ENCODE data around the gene COX7A2L.
A peak's percentile ranks its signal among the peaks of the same experiment; 100 is the strongest.
"Not testable (repeated sequence)": the region's sequence is repeated elsewhere in the genome, so short reads cannot be mapped to it uniquely, and the experiment has no call there.

The COX7A2L gene

DNA sequence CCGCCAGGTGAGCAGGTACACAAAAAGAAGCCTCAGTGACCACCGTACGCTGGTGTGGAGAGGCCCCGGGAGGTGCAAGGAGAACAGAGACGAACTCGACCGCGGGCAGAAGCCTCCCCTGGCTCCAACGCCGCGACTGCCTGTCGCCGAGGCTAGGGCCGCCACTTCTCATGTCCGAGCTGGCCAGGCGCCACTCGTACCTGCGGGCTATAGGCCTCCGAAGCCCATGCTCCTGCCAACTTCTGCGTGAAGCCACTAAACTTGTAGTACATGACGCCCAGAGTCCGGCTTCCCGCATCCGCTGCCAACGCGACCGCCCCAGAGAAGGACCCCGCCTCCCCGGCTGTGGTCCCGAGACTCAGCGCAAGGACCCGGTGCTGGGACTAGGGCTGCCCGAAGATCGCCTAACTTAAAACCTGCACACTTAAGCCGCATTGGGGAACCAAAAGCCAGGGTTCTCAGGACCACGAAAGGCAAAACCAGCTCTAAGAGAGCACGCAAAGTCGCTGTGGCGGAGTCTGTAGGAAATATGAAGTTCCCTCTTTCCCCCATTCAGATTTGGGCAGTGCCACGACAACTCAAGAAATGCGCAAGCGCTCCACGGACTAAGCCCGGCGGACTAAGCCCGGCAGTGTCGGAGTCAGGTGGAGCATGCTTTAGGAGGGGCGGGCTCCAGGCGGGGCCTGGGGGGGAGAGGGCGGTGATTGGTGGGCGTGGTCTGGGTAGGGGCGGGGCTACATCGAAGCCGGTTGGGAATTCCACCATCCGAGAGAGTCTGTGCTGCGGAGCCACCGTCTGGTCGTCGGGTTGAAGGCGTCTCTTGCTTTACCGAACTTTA is at the start of gene COX7A2L:
Gene COX7A2L, minus strand, starts transcription at position 328 of the 838 bp plus-strand sequence. Its CDS starts 56 bp downstream, at position 272.
- ChIA-PET CTCF (interaction anchor here (0.5 to 1.0 kb wide), 3 partner anchors 32 to 1972 kb away, joined by 3 read pairs; no protein-coding TSS in a partner anchor), POLR2A (ENCODE audit: low non-redundant PET) (no interaction called here)
- peak within 1 kb of the TSS; percentile 93 for H3K27ac ChIP-seq
- TF ChIP-seq CTCF (conservative IDR thresholded peaks at IDR 0.05; ENCODE audit: low read depth) = peak; percentile 61
- DNase-seq (ENCODE audit: low spot score) = peak; percentile 98

GRCh38 chr2:42408009-42408408 is 47.0 kb upstream of the COX7A2L start:
- H3K27ac ChIP-seq = no peak overlapping the region
- DNase-seq (ENCODE audit: low spot score) = no peak
- TF ChIP-seq CTCF (conservative IDR thresholded peaks at IDR 0.05; ENCODE audit: low read depth) = no peak
- POLR2A ChIA-PET (ENCODE audit: low non-redundant PET) = no interaction called here
- CTCF ChIA-PET = interaction anchor here (0.6 kb wide), 1 partner anchor 145 kb away, joined by 3 read pairs; no protein-coding TSS in a partner anchor

- ChIA-PET CTCF (no interaction called here), POLR2A (ENCODE audit: low non-redundant PET) (no interaction called here)
- no peak for TF ChIP-seq CTCF (conservative IDR thresholded peaks at IDR 0.05; ENCODE audit: low read depth)
- no peak for DNase-seq (ENCODE audit: low spot score)
- H3K27ac ChIP-seq = no peak overlapping the region
These were observed 46.5 kb upstream of the COX7A2L start for GRCh38 chr2:42407476-42407875.

GRCh38 chr2:42404676-42405075 is 43.7 kb upstream of the COX7A2L start:
- ChIA-PET CTCF (interaction anchor here (0.5 to 1.2 kb wide), 2 partner anchors 19 to 1205 kb away, joined by 3 to 4 read pairs; no protein-coding TSS in a partner anchor), POLR2A (ENCODE audit: low non-redundant PET) (no interaction called here)
- no peak for TF ChIP-seq CTCF (conservative IDR thresholded peaks at IDR 0.05; ENCODE audit: low read depth)
- DNase-seq (ENCODE audit: low spot score) = no peak
- H3K27ac ChIP-seq = no peak overlapping the region

GRCh38 chr2:42401773-42402172 is 40.8 kb upstream of the COX7A2L start:
- no peak for DNase-seq (ENCODE audit: low spot score)
- ChIA-PET POLR2A (ENCODE audit: low non-redundant PET) (no interaction called here), CTCF (interaction anchor here (1.1 kb wide), 1 partner anchor 8 kb away, joined by 3 read pairs; no protein-coding TSS in a partner anchor)
- no peak overlapping the region for H3K27ac ChIP-seq
- no peak for TF ChIP-seq CTCF (conservative IDR thresholded peaks at IDR 0.05; ENCODE audit: low read depth)

GRCh38 chr2:42398052-42398451 is 37.0 kb upstream of the COX7A2L start:
- POLR2A ChIA-PET (ENCODE audit: low non-redundant PET); CTCF ChIA-PET; H3K27ac ChIP-seq; DNase-seq (ENCODE audit: low spot score): not testable (repeated sequence)

DNA sequence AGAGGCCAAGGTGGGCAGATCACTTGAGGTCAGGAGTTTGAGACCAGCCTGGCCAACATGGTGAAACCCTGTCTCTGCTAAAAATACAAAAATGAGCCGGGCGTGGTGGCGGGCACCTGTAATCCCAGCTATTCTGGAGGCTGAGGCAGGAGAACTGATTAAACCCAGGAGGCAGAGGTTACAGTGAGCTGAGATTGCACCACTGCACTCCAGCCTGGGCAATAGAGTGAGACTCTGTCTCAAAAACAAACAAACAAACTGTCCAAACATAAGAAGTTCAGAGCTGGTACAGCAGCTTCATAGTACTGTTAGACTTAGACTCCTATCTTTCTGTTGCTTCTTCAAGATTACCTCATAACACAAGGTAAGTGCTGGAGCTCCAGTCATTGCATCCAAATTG is 32.3 kb upstream of the COX7A2L start:
- POLR2A ChIA-PET (ENCODE audit: low non-redundant PET); H3K27ac ChIP-seq; DNase-seq (ENCODE audit: low spot score): not testable (repeated sequence)
- CTCF ChIA-PET = interaction anchor here (0.5 to 0.8 kb wide), 2 partner anchors 9 to 490 kb away, joined by 3 read pairs; no protein-coding TSS in a partner anchor
